ENCODE results near the gene RRAD.

DNA sequence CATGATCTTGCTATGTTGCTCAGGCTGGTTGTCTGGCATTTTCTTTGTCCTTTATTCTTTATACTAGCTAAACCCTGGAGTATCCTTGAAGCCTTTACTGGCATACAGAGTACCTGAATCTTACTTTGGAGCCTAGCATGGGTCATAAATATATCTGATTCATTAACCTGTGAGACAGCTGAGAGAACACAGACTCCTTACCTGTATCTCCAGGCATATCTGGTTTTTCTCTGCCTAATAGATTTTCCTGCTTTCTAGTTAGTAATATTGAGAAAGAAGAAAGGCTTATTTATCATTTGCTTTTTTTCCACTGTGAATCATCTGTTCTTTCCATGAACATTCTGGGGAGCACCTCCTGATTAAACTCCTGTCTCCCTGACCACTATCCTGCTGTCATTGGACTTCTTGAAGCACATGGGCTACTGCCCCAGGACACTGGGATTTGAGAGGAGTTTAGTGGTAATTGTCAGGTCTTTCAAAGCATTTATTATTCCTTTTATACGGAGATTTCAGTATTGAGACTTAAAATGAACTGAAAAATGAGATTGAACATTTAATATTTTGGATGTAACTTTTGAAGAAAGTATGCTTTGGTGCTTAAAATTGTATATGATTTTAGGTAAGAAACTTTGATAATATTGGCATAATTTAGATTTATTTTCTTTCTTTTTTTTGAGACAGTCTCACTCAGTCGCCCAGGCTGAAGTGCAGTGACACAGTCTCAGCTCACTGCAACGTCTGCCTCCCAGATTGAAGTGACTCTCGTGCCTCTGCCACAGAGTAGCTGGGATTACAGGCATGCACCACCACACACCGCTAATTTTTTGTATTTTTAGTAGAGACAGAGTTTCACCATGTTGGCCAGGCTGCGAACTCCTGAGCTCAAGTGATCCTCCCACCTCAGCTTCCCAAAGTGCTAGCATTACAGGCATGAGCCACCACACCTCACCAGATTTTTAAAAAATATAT is 36.4 kb downstream of the RRAD start:
- TF ChIP-seq, protein P1, sequence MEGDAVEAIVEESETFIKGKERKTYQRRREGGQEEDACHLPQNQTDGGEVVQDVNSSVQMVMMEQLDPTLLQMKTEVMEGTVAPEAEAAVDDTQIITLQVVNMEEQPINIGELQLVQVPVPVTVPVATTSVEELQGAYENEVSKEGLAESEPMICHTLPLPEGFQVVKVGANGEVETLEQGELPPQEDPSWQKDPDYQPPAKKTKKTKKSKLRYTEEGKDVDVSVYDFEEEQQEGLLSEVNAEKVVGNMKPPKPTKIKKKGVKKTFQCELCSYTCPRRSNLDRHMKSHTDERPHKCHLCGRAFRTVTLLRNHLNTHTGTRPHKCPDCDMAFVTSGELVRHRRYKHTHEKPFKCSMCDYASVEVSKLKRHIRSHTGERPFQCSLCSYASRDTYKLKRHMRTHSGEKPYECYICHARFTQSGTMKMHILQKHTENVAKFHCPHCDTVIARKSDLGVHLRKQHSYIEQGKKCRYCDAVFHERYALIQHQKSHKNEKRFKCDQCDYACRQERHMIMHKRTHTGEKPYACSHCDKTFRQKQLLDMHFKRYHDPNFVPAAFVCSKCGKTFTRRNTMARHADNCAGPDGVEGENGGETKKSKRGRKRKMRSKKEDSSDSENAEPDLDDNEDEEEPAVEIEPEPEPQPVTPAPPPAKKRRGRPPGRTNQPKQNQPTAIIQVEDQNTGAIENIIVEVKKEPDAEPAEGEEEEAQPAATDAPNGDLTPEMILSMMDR (IDR thresholded peaks at IDR 0.05; ENCODE audit: low read depth, low read length, poor library complexity, severe bottlenecking) = no peak
- no peak for TF ChIP-seq EZH2phosphoT487 (IDR thresholded peaks at IDR 0.05; ENCODE audit: borderline replicate concordance, low read length)

All from DOHH2 (cell line).